Liver (tissue), 3 donors: ENCODE data around the gene MAP3K15.

Experiments
- ATF3 ChIP-seq: IDR thresholded peaks from 2 replicates; pipeline ENCODE4 v1.6.1; 2016; ENCODE audit warnings: antibody characterized with exemption
- CTCF ChIP-seq: fragments of 150-350 bp; IDR thresholded peaks from 2 replicates; pipeline ENCODE4 v1.5.1; 2017; ENCODE audit warnings: improper control_type of control experiment, low read depth, low read length; ENCODE audit not compliant: missing input control
- GABPA ChIP-seq, 2 donors: IDR thresholded peaks in 1 of 2; conservative IDR thresholded peaks in 1 of 2; 2 replicates each; pipeline ENCODE4 v1.6.1; 2016; ENCODE audit warnings: antibody characterized with exemption in 2 of 2, mild to moderate bottlenecking in 1 of 2, moderate library complexity in 1 of 2
- HNF4A ChIP-seq, 2 donors: conservative IDR thresholded peaks; 2 replicates each; pipeline ENCODE4 v1.6.1; 2016; ENCODE audit warnings: antibody characterized with exemption in 2 of 2, mild to moderate bottlenecking in 2 of 2
- HNF4G ChIP-seq: IDR thresholded peaks from 2 replicates; pipeline ENCODE4 v1.6.1; 2016; ENCODE audit warnings: antibody characterized with exemption
- MAX ChIP-seq: IDR thresholded peaks from 2 replicates; pipeline ENCODE4 v1.6.1; 2016; ENCODE audit warnings: antibody characterized with exemption
- RAD21 ChIP-seq, 2 donors: IDR thresholded peaks; 2 replicates each; pipeline ENCODE4 v1.6.1; 2016; ENCODE audit warnings: antibody characterized with exemption in 2 of 2, mild to moderate bottlenecking in 2 of 2
- REST ChIP-seq: IDR thresholded peaks from 2 replicates; pipeline ENCODE4 v1.6.1; 2016; ENCODE audit warnings: antibody characterized with exemption, mild to moderate bottlenecking
- YY1 ChIP-seq: IDR thresholded peaks from 2 replicates; pipeline ENCODE4 v1.6.1; 2016; ENCODE audit warnings: antibody characterized with exemption, mild to moderate bottlenecking
- ZBTB33 ChIP-seq: IDR thresholded peaks from 2 replicates; pipeline ENCODE4 v1.6.1; 2016; ENCODE audit warnings: antibody characterized with exemption
- donor health status: healthy.
- donor health status: healthy.

GRCh38 chrX:19334945-19335626 lies 180.2 kb downstream of the MAP3K15 start:
- no peak for TF ChIP-seq HNF4A (conservative IDR thresholded peaks at IDR 0.05)
- TF ChIP-seq CTCF = peak; percentile 18
- TF ChIP-seq MAX = no peak
- no peak for TF ChIP-seq HNF4G
- TF ChIP-seq GABPA (IDR thresholded peaks at IDR 0.05 in 1 of 2, conservative IDR thresholded peaks at IDR 0.05 in 1 of 2) = no peak
- no peak for TF ChIP-seq ATF3
- TF ChIP-seq REST = no peak
- peak in 1 of 2 donors; percentile 36 for TF ChIP-seq RAD21 (IDR thresholded peaks at IDR 0.05)
- no peak for TF ChIP-seq ZBTB33
- TF ChIP-seq YY1 = no peak
